AG09309 (cell line): ENCODE data around the gene OR8K5.

Source experiments
- DNase-seq: peaks from one replicate; pipeline ENCODE4 v3.0.0-alpha.2; 2010; ENCODE audit warnings: low read depth
- H3K4me3 ChIP-seq: 2 replicates; pipeline ENCODE4 v1.5.1; 2011; ENCODE audit warnings: mild to moderate bottlenecking, low read depth, low read length, moderate library complexity; ENCODE audit not compliant: control insufficient read depth
- CTCF ChIP-seq: IDR thresholded peaks from 2 replicates; pipeline ENCODE4 v1.5.1; 2011; ENCODE audit warnings: mild to moderate bottlenecking, low read depth, low read length, inconsistent platforms; ENCODE audit not compliant: insufficient read depth, control insufficient read depth; ENCODE audit errors: missing control alignments

The OR8K5 gene

GRCh38 chr11:56160217-56160616, at the start of gene OR8K5:
OR8K5 (minus strand) TSS chr11:56160317; CDS start chr11:56160317, 0 bp downstream.
- no peak for TF ChIP-seq CTCF
- no peak for DNase-seq
- H3K4me3 ChIP-seq = no peak within 1 kb of the TSS

- H3K4me3 ChIP-seq = no peak overlapping the region
- no peak for DNase-seq
- TF ChIP-seq CTCF = no peak
These were observed 47.7 kb upstream of the OR8K5 start for GRCh38 chr11:56207790-56208189.

- H3K4me3 ChIP-seq = no peak overlapping the region
- TF ChIP-seq CTCF = no peak
- DNase-seq = no peak
These were observed 37.2 kb upstream of the OR8K5 start for GRCh38 chr11:56197367-56197766.

GRCh38 chr11:56196705-56197104, 36.6 kb upstream of the OR8K5 start:
- TF ChIP-seq CTCF = no peak
- no peak for DNase-seq
- no peak overlapping the region for H3K4me3 ChIP-seq

GRCh38 chr11:56188602-56189001, 28.5 kb upstream of the OR8K5 start:
- no peak for DNase-seq
- H3K4me3 ChIP-seq = no peak overlapping the region
- TF ChIP-seq CTCF = no peak

- H3K4me3 ChIP-seq = no peak overlapping the region
- no peak for DNase-seq
- no peak for TF ChIP-seq CTCF
These were observed 23.3 kb upstream of the OR8K5 start for GRCh38 chr11:56183459-56183858.

- H3K4me3 ChIP-seq = no peak within 1 kb of the TSS
- no peak for TF ChIP-seq CTCF
- no peak for DNase-seq
These were observed 16.2 kb upstream of the OR8K5 start, which contains the start of gene OR5J2 for GRCh38 chr11:56176318-56176717. OR5J2 (plus strand) TSS chr11:56176618; CDS start chr11:56176618, 0 bp downstream.
